Adipose tissue (tissue), 3 donors: ENCODE results near the gene GDF2. TPM values are rescaled to one million over a fixed set of nuclear protein-coding genes. Genes with fewer than 3 reads are reported as not detected.

Experiments used
- H3K27ac ChIP-seq: one replicate; pipeline ENCODE4 v1.5.1; 2013; ENCODE audit warnings: low read depth, low read length
- WGBS, 3 donors: extraction: QIAGEN DNeasy Blood & Tissue Kit; methylation state at CpG; one replicate each; pipeline ENCODE4 v1.1.7; 2013; 5-methylcytosine and 5-hydroxymethylcytosine counted together
- polyA plus RNA-seq, 3 donors: library from polyadenylated mRNA; stranded (reverse); fragments of 200-250 nt; gene quantifications; one replicate each; pipeline ENCODE4 v1.2.3, GENCODE V29; 2013
- donor health status: healthy with polysubstance abuse.
- donor health status: Bipolar disorder and iron deficiency.
- donor health status: healthy.

Gene GDF2
- polyA plus RNA-seq, 3 donors, result not detected

DNA sequence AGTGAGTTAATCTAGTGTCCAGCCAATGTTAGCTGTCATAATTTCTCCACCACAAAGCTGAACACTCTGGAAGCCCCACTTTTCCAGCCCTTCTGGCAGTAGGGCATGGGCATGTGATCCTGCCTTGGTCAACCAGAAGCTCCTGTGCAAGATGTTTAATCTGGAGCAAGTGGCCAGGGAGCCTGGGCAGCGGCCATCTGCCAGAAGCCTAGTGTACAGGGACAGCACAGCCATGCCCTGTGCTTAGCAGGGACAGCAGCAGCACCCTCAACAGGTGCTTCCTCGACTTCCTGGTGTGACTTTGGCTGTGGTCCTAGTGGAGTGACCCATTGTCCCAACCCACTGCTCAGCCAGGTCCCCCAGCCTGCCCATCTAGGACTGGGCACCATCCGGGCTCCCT lies 36.2 kb downstream of the GDF2 start:
- H3K27ac ChIP-seq, result no peak overlapping the region
- WGBS, 3 donors, result 81 to 90% (median 89%) methylated on average over 3 of the region's 3 CpGs

DNA sequence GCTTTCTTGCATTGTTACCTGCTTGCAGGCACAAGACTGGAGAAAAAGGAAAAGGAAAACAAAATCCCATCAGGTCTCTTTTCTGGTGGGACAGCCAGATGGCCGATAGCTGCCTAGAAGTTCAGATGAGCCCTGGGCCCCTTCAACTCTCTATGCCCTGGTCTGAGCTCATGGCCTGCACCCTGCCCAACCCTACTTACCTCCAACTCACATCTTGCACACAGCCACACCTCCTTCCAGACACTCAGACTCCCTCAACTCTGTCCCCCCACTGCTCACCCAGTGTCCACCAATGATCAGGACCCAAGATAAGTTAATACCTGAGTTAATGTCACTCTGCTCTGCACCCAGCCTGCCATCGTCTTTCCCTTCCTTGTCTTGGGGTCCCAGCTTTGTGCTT lies 36.8 kb downstream of the GDF2 start:
- no peak overlapping the region for H3K27ac ChIP-seq
- 89 to 97% (median 92%) methylated on average over 2 of the region's 2 CpGs for WGBS, 3 donors

DNA sequence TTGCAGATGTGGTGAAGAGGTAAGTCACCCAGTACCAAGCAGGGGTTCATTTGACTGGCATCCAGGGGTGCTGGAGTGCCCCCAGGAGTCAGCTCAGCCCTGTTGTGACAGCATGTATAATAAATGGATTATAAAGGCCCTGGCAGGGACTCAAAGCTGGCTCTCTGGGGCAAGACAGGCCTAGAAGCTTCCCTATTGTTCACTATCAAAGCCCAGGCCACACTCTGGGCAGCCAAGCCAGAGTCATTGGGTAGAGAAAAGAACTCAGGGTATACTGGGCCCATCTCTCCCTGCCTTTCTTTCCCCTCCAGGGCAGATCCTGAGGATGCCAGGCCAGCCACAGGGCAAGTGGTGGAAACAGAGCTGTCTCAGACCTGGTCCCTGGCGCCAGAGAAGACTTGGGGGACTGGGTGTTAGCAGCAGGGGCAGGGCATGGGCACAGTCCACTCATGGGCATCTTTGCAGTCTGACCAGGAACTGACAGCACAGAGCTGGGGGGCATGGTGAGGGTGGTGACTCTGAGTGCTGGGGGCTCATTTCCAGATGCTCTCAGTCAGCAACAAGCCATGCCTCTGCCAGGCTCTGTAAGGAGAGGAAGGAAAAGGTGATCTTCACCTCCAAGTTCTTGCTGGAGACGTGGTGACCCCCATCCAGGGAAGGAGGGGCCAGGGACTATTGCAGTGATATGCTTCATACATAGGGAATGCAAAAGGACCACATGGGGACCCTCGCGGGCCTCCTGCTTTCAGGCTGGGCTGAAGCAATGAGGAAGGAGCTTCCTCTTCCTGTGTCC lies 37.6 kb downstream of the GDF2 start:
- H3K27ac ChIP-seq, result no peak overlapping the region
- WGBS, 3 donors, result 55 to 88% (median 79%) methylated on average over 4 of the region's 4 CpGs

DNA sequence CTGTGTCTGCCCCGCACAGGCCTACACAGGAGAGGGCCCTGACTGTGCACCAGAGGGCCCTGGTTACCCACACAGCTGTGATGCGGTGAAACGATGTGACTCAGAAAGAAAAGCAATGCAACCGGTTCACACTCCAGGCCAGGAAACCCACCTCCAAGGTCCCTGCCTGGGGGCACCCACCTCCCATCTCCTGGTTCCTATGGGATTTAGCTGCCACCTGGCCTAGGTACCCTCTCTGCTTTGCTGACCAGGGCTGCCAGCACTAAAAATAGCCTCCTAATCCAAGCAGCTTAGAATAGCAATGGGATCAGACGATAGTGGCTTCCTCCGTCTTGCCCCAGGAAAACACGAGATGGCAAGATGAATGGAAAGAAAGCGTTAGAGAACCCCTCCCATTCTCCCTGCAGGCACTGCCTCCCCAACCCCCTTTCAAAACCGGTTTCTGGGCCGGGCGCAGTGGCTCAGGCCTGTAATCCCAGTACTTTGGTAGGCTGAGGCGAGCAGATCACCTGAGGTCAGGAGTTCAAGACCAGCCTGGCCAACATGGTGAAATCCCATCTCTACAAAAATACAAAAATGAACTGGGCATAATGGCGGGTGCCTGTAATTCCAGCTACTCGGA lies 38.3 kb downstream of the GDF2 start:
- no peak overlapping the region for H3K27ac ChIP-seq
- 83 to 85% (median 84%) methylated on average over 14 of the region's 14 CpGs for WGBS, 3 donors

DNA sequence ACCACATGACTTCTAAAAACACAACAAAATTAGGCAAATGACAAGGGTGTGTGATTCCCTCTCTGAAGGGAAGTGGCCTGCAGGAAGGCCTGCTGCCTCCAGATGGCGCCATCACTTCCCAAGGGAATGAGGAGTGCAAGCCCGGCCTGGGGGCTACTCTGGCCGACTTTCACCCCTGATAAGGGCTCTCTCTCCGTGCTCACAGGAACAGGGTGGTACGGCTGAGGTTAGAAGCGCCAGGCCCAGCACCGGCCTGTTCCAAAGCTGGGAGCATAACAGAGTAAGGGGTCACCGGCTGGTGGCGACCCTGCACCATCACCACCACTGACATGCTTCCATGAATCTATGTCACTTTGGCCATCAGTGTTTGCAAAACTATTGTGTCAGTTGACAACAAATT lies 39.0 kb downstream of the GDF2 start:
- no peak overlapping the region for H3K27ac ChIP-seq
- 50 to 62% (median 60%) methylated on average over 9 of the region's 9 CpGs for WGBS, 3 donors

DNA sequence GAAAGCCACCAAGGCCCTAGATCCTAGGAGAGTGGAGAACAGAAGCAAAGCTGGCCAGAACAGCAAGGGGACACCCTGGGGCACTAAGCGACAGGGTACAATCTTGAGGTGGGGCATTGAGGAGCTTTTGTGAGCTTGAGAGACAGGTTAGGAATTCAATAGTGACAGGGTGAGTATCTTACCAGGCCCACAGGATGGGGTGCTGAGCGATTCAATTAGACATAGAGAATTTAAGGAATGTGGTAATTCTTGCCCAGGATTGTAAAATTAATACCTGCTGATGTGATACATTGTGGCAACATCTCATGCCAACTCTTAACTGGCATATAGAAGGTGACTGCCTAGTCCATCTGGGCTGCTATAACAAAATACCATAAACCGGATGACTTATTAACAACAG lies 39.9 kb downstream of the GDF2 start:
- no peak overlapping the region for H3K27ac ChIP-seq
- 87 to 92% (median 91%) methylated on average over 3 of the region's 3 CpGs for WGBS, 3 donors

DNA sequence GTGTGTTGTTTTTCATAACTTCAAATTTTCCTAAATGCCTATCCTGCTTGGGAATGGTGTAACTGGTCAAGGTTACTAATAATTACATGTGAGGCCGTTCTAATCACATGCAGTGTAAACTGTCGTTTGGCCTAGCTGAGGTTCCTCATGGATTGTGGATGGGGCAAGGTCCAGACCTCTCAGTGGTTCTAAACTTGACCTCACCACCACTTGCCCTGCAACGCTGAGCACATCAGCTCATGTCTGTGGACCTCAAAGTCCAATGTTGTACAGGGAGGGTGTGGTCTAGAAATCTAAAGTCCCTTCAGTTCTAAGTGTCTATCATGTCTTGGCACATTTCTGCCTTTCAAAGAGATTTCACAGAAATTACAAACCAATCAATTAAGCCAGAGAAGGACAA lies 41.5 kb downstream of the GDF2 start:
- no peak overlapping the region for H3K27ac ChIP-seq
- WGBS, 3 donors, result 51 to 87% (median 84%) methylated on average over 3 of the region's 3 CpGs

DNA sequence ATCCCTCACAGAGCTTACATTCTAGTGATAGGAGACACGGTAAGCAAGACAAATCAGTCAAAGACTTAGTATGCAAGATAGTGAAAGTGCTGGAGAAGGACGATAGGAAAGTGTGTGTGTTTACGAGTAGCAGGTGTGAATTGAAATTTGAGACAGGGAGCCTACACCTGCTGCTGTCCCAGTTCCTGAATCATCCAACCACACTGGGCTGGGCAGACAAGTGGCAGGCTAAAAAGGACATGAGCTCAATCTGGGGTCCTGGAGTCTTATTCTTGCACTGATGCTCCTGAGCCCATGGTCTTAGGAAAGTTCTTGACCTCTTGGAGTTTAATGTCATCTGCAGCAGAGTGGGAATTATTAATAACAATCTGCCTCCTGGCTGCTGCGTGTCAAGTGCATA lies 42.1 kb downstream of the GDF2 start:
- H3K27ac ChIP-seq, result no peak overlapping the region
- 39 to 80% (median 77%) methylated on average over 4 of the region's 4 CpGs for WGBS, 3 donors

DNA sequence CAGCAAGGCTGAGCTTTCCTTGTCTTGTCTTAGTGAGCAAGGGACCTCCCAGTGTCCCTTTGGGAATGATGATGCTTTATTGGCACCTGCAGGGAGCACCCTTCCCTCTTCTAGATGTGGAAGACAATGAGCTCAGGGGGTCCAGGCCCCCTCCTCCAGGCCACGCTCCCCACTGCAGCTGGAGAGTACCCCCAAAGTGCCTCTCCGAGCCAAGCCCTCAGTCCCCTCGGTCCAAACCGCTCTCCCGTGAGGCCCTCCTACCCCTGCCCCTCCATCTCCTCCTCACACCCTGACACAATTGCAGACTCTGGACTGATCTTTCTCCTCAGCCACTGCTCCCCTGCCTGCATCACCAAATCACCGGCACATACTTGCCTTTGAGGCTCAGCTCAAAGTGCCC lies 42.7 kb downstream of the GDF2 start:
- H3K27ac ChIP-seq, result no peak overlapping the region
- WGBS, 3 donors, result 91 to 93% (median 91%) methylated on average over 6 of the region's 6 CpGs

DNA sequence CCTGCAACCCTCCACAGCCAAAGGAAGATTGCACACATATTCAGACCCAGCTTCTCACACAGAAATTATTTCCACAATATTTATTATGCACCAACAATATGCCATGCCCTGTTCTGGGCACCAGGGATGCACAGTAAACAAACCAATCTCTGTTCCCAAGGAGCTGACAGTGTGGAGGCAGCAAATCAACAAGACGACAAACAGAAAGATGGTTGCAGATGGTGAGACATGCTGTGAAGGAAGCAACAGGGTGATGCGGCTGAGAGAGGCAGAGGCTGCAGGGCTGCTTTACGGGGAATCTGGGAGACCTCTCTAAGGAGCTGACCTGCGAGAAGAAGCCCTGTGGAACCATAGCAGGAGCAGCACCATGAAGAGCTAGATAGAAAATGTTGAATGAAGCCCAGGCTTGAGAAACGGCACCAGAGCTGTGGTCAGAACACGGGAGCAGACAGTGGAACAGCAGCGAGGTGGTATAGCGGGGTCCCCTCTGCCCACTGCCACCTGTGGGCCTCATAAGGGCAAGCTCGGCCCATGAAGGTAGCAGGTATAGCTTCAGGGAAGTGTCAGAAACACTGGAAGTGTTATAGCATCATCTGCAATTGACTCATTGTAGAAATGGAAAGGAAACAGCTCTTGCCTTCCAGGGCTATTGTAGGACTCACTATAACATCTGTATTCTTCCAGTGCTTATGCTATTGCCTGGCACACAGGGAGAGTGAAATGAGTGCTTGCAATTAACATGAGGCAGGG lies 43.4 kb downstream of the GDF2 start:
- WGBS, 3 donors, result 90 to 96% (median 93%) methylated on average over 9 of the region's 9 CpGs

DNA sequence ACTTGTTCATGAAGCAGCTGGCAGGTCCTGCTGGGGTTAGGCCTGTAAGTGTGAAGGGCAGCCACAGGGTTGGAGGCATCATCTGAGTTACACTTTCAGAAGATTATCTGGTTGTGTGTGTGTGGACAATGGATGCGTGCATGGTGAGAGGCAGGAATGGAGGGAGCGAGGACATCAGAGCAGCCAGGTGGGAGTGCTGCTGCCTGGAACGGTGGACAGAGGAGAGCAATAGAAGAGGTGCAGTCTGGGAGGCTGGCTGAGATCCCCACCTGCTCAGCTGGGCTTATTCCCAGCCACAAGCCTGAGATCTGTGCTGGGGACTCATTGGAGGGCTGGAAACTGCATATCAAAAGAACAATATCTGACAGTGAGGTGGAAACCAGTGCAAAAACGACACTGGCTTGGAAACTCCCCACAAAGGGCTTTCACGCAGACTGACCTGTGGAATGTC lies 44.0 kb downstream of the GDF2 start:
- WGBS, 3 donors, result 52 to 82% (median 81%) methylated on average over 5 of the region's 5 CpGs
- H3K27ac ChIP-seq, result no peak overlapping the region

More for the DNA sequence above, 43.4 kb downstream of the GDF2 start:
- H3K27ac ChIP-seq, result no peak overlapping the region

DNA sequence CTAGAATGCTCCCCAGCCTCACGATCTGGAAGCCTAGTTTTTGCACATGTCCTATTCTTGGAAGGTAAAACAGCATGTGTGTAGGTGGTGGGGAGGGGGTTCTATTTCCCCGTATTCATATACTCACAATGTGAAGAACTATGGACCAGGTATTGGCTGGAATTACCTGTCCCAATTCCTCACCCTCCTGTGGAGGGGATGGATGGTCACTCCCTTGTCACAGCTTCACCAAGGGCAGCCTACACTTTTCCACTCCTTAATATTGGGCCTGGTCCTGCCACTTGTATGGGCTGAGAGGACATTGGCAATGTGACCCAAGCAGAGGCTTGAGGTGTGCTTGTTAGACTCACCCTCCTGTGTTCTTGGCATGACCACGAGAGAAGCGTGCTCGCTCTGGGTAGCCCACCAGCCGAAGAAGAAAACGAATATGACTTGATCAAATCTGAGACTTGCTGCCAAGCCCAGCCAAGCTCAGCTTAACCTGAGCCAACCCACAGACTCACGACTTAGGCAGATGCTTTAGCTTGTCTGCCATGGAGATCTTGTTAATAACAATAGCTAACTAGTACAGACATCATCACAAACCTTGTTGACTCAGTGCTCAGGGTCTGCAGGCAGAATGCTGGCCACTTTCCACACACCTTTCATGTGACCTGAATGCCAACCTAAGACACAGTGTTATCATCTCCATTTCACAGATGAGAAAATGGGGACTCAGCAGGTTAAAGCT lies 44.6 kb downstream of the GDF2 start:
- WGBS, 3 donors, result 84 to 90% (median 89%) methylated on average over 8 of the region's 8 CpGs
- no peak overlapping the region for H3K27ac ChIP-seq

DNA sequence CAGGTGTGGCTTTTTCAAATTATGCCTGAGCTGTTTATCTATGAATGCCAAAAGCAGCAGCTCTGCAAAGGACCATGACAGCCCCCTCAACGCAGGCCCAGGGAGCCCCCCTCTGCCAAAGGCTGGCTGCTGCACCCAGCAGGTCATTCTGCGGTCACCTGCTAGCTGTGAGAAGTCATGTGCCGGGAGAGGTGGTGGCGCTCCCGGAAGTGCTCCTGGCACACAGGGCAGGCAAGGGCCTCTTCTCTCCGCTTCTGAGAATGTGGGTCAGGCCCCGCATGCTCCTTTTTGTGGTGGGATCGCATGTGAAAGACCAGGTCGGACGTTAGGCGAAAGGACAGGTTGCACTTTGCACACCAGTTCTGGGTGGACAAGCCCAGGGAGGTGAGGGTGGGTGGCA lies 45.4 kb downstream of the GDF2 start:
- WGBS, 3 donors, result 89 to 92% (median 92%) methylated on average over 11 of the region's 11 CpGs
- H3K27ac ChIP-seq, result no peak overlapping the region

DNA sequence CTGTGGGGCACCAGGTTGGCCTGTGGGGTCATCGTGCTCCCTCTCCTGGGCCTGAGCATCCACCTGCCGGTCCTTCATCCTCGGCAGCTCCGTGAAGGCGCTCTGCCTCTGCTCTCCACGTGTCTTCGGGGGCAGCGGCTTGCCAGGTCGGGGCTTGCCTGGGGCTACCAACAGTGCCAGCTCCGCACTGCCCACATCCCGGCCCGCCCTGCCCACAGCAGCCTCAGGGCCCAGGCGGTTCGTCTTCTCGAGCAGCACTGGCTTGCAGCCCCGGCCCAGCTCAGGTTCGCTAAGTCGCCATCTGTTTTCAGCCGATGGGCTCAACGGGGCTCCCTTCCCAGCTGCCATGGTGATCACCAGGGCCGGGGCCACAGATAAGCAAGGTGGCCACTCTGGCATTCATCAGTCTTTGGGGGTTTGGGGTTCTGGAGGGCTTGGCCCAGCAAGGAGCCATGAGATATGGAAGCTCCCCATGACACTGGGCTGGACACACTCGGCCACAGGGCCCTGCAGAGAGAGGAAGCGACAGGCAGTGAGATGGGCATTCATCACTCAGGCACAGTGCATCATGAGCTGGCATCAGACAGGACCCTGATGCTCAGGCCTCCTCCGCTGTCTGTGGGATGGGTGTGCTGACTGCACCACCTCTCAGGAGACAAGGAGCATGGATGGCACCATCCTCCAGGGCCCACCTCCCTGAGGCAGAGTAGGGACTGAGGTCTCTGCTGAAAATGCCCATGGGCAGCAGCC lies 46.4 kb downstream of the GDF2 start:
- WGBS, 3 donors, result 91 to 96% (median 93%) methylated on average over 24 of the region's 24 CpGs
- H3K27ac ChIP-seq, result no peak overlapping the region

DNA sequence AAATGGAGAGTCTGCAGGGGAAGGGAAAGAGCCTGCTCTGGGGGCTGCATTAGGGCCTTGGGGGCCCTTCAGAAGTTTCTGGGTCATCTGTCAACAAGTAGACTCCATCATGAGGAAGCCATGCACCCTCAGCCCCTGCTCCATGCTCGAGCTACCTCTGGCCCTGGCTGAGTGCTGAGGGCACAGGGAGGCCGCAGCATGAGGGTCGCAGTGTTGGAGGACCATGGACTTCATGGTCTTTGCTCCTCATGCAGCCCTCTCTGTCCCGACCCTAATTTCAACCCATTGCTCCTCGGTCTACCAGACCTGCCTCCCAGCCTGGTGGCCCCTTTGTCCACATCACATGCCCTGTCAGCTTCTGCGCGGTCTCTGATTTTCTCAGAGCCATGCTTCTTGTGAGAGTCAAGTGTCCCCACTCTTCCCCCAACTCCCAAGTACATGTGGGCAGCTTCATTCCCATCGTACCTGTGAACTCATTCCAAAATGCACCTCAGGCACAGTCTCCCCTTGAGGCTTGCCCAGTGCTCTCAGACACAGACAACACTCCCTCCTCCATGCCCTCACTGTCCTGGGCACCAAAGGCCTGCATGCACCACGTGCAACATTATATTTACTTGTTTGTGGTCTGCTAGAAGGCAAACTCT lies 47.1 kb downstream of the GDF2 start:
- 74 to 91% (median 84%) methylated on average over 9 of the region's 9 CpGs for WGBS, 3 donors
- H3K27ac ChIP-seq, result no peak overlapping the region

DNA sequence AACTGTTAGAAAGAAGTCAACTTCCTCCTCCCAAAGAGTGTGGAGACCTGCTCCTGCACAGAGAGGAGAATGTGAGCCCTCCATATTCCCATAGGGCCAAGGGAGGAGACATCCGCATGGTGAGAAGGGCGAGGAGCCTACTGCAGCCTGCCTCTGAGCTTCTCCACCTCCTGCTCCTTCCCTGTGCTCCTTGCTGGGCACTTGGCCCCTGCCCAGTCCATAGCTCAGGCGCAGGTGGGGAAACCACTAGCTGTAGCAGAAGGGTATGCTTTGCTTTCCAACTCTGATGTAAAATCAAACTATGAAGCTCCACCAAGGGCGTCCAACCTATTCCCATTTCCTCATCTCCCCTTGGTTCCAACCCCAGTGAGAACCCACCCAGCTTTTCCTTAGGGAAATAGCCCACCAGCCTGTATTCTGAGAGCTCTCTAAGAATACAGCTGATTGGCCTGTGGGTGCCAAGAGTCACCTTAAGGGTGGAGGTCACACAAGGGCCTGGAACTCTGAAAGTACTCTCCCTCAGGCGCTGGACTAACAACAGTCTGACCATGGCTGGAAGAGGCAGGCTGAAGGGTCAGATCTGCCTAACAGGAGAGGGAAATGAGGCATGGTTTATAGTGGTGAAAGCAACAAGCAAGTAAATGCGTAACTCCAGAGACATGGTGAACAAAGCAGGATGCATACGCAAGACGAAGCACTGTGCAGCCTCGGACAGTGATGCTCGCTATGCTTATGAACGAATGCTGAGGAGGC lies 47.9 kb downstream of the GDF2 start:
- 94 to 97% (median 96%) methylated on average over 11 of the region's 11 CpGs for WGBS, 3 donors
- H3K27ac ChIP-seq, result no peak overlapping the region

DNA sequence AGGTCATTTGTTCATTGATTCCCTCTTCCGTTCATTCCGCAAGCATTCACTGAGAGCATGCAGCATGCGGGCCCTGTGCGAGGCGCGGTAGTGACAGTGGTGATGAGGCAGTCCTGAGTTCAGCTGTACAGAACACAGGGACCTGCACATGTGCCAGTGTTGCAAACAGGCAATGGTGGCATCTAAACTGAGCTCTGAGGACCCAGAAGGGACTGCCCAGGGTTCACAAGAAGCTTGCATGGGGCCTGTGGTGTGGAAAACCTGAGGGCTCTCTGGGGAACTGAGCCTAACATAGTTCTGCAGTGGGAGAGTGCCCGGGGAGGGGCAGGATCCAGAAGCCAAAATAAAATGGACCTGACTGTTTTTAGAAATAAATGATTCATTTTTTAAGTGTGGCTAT lies 48.6 kb downstream of the GDF2 start:
- WGBS, 3 donors, result 91 to 94% (median 92%) methylated on average over 7 of the region's 7 CpGs
- H3K27ac ChIP-seq, result no peak overlapping the region
